ENCODE data around the gene NCAPG2.

NCAPG2 gene

DNA sequence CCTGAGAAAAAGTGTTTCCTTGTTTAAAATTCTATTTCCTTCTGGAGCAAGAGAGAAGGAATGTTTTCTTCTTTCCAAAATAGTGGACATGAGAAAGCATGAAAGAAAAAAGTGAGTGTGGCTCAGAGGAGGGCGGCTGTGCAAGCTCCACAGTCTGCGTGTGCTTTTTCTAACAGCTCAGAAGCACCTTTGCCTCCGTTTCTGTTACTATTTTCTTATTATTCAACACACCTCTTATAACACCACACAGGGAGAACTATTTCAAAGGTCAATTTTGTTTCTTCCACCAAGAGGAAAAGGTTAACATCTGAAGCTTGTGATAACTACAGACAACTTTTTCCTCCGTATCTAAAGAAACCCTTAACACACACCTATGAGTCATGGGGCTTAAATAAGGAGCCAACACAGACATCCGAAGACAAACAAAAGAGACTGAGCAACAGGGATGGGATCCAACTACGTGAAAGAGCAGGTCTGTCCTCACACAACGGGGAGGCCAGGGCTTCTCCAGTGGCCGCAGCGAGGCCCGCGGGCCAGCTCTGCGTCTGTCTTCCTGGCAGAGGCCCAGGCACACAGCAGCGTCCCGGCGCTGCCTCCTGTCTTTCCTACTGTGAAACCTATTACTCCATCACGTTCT is 36.2 kb upstream of the NCAPG2 start:
- DNase-seq (ENCODE audit: extremely low read depth, low read depth), result peak; percentile 4
- TF ChIP-seq, protein P1, sequence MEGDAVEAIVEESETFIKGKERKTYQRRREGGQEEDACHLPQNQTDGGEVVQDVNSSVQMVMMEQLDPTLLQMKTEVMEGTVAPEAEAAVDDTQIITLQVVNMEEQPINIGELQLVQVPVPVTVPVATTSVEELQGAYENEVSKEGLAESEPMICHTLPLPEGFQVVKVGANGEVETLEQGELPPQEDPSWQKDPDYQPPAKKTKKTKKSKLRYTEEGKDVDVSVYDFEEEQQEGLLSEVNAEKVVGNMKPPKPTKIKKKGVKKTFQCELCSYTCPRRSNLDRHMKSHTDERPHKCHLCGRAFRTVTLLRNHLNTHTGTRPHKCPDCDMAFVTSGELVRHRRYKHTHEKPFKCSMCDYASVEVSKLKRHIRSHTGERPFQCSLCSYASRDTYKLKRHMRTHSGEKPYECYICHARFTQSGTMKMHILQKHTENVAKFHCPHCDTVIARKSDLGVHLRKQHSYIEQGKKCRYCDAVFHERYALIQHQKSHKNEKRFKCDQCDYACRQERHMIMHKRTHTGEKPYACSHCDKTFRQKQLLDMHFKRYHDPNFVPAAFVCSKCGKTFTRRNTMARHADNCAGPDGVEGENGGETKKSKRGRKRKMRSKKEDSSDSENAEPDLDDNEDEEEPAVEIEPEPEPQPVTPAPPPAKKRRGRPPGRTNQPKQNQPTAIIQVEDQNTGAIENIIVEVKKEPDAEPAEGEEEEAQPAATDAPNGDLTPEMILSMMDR (IDR thresholded peaks at IDR 0.05; ENCODE audit: low read depth, low read length), result no peak; the same call in 1 of the 2 replicates

DNA sequence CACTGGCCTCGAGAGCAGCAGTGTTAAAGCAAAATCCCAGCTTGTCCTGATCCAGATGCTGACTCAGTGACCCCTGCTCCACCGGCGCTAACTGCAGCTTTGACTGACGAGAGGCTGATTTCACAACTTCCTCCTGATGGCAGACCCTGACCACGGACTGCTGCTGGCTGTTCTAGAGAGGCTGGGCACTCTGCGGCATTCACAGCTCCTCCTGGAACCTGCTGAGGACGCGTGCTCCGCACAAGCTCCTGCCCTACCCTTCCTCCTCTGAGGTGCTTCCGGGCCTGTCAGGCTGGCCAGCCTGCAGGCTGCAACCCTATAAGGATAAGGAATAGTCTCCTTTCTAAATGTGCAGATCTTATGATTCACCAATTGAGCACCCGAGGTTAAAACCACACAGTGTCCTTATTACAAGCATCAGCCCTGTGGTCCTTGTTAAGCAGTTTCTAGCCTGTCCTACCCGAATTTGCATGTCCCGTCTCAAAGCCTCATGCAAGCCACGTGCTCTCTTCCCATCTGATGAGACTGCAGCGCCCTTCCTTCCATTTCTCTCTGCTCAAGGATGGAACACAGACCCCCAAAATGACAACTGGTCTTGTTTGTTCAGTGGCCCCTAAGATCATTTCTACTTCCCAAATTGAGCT is 35.5 kb upstream of the NCAPG2 start:
- no peak for DNase-seq (ENCODE audit: extremely low read depth, low read depth)
- TF ChIP-seq, protein P1 (IDR thresholded peaks at IDR 0.05; ENCODE audit: low read depth, low read length), result no peak

DNA sequence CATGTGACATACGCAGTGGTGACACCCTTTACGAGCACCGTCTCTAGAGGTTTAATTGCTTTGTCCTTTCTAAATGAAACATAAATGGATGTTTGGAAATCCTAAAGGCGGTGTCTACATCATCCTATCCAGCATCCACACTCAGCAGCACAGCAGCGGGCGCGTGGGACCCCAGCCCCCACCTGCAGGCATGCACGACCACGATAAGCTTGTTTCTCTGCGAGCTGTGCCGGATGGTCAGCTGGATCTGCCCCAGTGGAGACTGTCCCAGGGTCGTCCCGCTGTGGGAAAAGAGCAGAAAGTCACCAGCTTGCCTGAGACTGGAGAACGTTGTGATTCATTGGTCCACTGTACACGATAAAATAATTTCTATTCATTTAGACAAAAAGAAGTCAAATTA is 34.2 kb upstream of the NCAPG2 start:
- TF ChIP-seq, protein P1 (IDR thresholded peaks at IDR 0.05; ENCODE audit: low read depth, low read length), result no peak
- no peak for DNase-seq (ENCODE audit: extremely low read depth, low read depth)

DNA sequence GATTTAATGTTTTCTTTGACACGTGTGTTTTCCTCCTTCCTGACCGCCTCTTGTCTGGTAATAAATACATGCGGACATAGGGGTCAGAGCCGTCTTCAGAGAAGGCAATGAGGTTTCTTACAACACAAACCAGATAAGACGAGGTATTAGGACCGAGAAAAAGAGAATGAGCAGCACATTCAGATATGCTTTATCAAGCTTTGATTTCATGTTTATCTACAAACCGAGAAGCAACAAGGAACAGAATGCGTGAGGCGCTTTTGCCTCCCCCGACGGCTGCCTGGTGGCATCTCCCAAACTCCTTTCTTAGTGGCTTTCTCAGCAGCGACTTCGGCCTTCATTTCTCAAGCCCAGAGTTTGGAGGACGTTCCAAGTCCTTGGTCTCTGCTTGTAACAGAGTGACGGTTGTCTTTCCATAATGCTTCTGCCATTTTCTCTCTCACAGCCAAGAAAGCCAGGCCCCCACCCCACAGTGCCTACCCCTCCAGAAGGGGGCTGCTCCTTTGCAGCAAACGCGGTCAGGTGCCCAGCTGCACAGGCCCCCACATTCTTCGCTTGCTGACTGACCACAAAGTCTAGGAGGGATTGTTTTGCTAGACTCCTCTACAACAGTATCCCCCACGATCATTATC is 32.6 kb upstream of the NCAPG2 start:
- TF ChIP-seq, protein P1 (IDR thresholded peaks at IDR 0.05; ENCODE audit: low read depth, low read length), result no peak
- no peak for DNase-seq (ENCODE audit: extremely low read depth, low read depth)

DNA sequence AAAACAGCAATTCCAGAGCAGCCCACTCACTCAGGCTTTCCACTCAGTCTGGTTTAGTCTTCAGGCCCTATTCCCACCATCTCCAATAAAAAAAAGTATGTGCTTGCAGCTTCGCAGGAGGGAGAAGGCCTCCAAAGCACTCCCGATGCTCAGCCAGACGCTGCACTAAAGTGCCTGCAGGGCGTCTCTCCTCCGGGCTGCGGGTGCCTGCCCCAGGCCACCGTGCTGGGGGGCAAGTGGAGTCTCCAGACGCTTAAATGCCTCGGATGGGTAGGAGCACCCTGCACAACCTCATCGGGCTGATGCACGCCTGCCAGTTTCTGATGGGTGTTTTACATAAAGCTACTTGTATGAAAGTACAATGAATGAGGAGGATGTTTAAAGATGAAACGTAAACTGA is 31.3 kb upstream of the NCAPG2 start:
- TF ChIP-seq, protein P1 (IDR thresholded peaks at IDR 0.05; ENCODE audit: low read depth, low read length), result no peak
- DNase-seq (ENCODE audit: extremely low read depth, low read depth), result no peak

DNA sequence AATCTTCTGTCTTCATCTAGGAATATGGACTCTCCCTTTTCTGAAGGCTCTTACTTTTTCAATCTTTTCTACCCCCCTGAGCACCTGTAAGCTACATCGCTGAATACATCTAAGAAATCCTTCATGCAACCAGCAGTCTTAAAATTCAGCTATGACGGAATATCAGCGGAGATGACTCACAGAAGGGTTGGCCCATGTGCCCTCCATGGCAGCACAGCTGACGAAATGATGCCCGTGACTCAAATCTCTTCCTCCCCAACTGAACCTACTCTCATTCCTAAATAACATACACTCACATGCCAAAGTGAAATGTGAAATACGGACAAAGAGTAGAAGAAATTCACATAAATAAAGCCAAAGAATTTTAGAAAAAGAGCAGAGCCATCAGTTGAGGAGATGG is 30.3 kb upstream of the NCAPG2 start:
- no peak for DNase-seq (ENCODE audit: extremely low read depth, low read depth)

More for the DNA sequence above, 30.3 kb upstream of the NCAPG2 start:
- TF ChIP-seq, protein P1 (IDR thresholded peaks at IDR 0.05; ENCODE audit: low read depth, low read length), result no peak
